Cardiac muscle cell (in vitro differentiated cells and primary cell): ENCODE data around the gene RTBDN. TPM values are rescaled to one million over a fixed set of nuclear protein-coding genes. Genes with fewer than 3 reads are reported as not detected.
A peak's percentile ranks its signal among the peaks of the same experiment; 100 is the strongest.

ENCODE experiments used
- DNase-seq, 2 donors: peaks; one replicate each; pipeline versions ENCODE4 v3.0.0 to v3.0.0-alpha.2; 2010 to 2017; ENCODE audit warnings: low read depth in 1 of 2, low spot score in 1 of 2
- H3K27ac ChIP-seq: fragments of 200-600 bp; sonication (generic); 2 replicates; pipeline ENCODE4 v1.5.1; 2016
- H3K27me3 ChIP-seq: fragments of 200-600 bp; sonication (generic); 2 replicates; pipeline ENCODE4 v1.6.0; 2016; ENCODE audit warnings: control low read depth
- H3K36me3 ChIP-seq: fragments of 200-600 bp; sonication (generic); 2 replicates; pipeline ENCODE4 v1.5.1; 2016; ENCODE audit warnings: control low read depth
- H3K4me1 ChIP-seq: fragments of 200-600 bp; sonication (generic); 2 replicates; pipeline ENCODE4 v1.8.1; 2017; ENCODE audit warnings: low read depth, mild to moderate bottlenecking, mixed run types
- H3K4me3 ChIP-seq: fragments of 200-600 bp; sonication (generic); 2 replicates; pipeline ENCODE4 v1.5.1; 2016; ENCODE audit warnings: mild to moderate bottlenecking
- H3K9me3 ChIP-seq: fragments of 200-600 bp; sonication (generic); 2 replicates; pipeline ENCODE4 v1.5.1; 2017; ENCODE audit warnings: low read depth, mild to moderate bottlenecking, control low read depth
- CTCF ChIP-seq: IDR thresholded peaks from 2 replicates; pipeline ENCODE4 v1.5.1; 2012; ENCODE audit warnings: low read depth, mild to moderate bottlenecking, low read length
- polyA plus RNA-seq: library from polyadenylated mRNA; unstranded; fragments of >200 nt; fragmentation: Nextera tagmentation; extraction: Ambion mirVana; gene quantifications from 2 replicates; pipeline ENCODE4 v1.2.1, GENCODE V29; 2016
- total RNA-seq: library from RNA; depleted of rRNA; stranded (reverse); fragments of >200 nt; gene quantifications from 2 replicates; pipeline ENCODE4 v1.2.3, GENCODE V29; 2016

Gene RTBDN
- total and polyA plus RNA-seq, 2 experiments from 2014 or later = not detected

- peaks cover 10% of the 10 kb centered on the region for H3K36me3 ChIP-seq
- TF ChIP-seq CTCF = no peak
- H3K4me3 ChIP-seq = no peak overlapping the region
- no peaks in the 10 kb centered on the region for H3K9me3 ChIP-seq
- no peak overlapping the region for H3K27ac ChIP-seq
- no peak for DNase-seq
- no peaks in the 10 kb centered on the region for H3K27me3 ChIP-seq
- peaks cover 6% of the 10 kb centered on the region for H3K4me1 ChIP-seq
These were observed 37.2 kb downstream of the RTBDN start for GRCh38 chr19:12797141-12797587.

GRCh38 chr19:12796146-12797071 lies 38.0 kb downstream of the RTBDN start:
- H3K9me3 ChIP-seq = no peaks in the 10 kb centered on the region
- H3K4me1 ChIP-seq = peaks cover 6% of the 10 kb centered on the region
- peak; percentile 86 to 87 for DNase-seq
- H3K36me3 ChIP-seq = peaks cover 10% of the 10 kb centered on the region
- H3K4me3 ChIP-seq = no peak overlapping the region
- H3K27me3 ChIP-seq = no peaks in the 10 kb centered on the region
- H3K27ac ChIP-seq = no peak overlapping the region
- peak; percentile 91 for TF ChIP-seq CTCF

GRCh38 chr19:12794971-12795381 lies 39.4 kb downstream of the RTBDN start:
- no peaks in the 10 kb centered on the region for H3K9me3 ChIP-seq
- DNase-seq = peak in 1 of 2 donors; percentile 25
- TF ChIP-seq CTCF = no peak
- peaks cover 3% of the 10 kb centered on the region for H3K4me1 ChIP-seq
- H3K4me3 ChIP-seq = no peak overlapping the region
- H3K36me3 ChIP-seq = peaks cover 10% of the 10 kb centered on the region
- no peaks in the 10 kb centered on the region for H3K27me3 ChIP-seq
- H3K27ac ChIP-seq = no peak overlapping the region

- H3K27me3 ChIP-seq = no peaks in the 10 kb centered on the region
- no peak for TF ChIP-seq CTCF
- peak overlapping the region; percentile 42 for H3K4me3 ChIP-seq
- H3K36me3 ChIP-seq = peaks cover 4% of the 10 kb centered on the region
- H3K27ac ChIP-seq = peak overlapping the region; percentile 7
- no peaks in the 10 kb centered on the region for H3K9me3 ChIP-seq
- DNase-seq = peak in 1 of 2 donors; percentile 60
- H3K4me1 ChIP-seq = peaks cover 3% of the 10 kb centered on the region
These were observed 40.0 kb downstream of the RTBDN start for GRCh38 chr19:12794196-12794941.

- Histone ChIP-seq H3K4me3 (peak overlapping the region; percentile 42), H3K9me3 (no peaks in the 10 kb centered on the region), H3K4me1 (peaks cover 12% of the 10 kb centered on the region), H3K36me3 (no peaks in the 10 kb centered on the region), H3K27me3 (no peaks in the 10 kb centered on the region), H3K27ac (peak overlapping the region; percentile 82)
- peak; percentile 93 to 97 for DNase-seq
- no peak for TF ChIP-seq CTCF
These were observed 40.8 kb downstream of the RTBDN start for GRCh38 chr19:12793290-12794195.
